ENCODE results near the gene LDB2. TPM values are rescaled to one million over a fixed set of nuclear protein-coding genes. Genes with fewer than 3 reads are reported as not detected.

Gene LDB2
- polyA plus RNA-seq, 2 donors: 3.5 to 4.4 TPM

DNA sequence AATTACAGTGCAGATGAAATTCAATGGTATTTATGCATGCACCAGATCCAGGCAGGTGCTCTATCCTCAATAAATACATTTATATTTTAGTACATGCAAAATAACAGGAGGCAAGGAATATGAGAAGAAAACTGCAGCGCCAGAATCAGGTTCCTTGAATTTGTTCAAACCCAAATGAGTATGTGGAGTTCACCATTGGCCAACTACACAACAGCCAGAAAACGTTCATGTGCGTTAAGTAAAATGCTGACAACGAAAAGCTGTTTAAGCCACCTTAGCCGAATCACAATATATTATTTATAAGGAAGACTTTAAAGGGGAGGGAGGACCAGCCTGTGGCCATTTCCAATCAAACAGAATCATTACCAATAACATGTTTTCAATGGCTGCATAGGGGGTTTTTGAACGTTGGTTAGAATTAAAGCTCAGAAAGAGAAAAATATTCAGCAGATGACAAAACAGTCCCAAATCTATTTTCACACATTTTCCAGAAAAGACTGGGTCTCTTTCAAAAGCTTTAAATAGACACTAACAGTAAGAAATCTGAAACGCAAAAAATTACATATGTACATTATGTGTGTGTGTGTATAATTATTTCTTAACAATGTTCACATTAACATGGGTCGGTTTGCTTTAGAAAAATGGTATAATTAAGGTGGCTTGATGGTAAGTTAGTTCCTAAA lies 171.9 kb downstream of the LDB2 start:
- H3K36me3 ChIP-seq (ENCODE audit: control insufficient read depth in 2 of 2, insufficient read depth in 2 of 2, low read length in 1 of 2): no peaks in the 10 kb centered on the region
- H3K9me3 ChIP-seq (ENCODE audit: control insufficient read depth in 2 of 2, insufficient read depth in 1 of 2, low read depth in 1 of 2, low read length in 1 of 2): peaks cover 0 to 3% of the 10 kb centered on the region in 2 donors
- no peak overlapping the region for H3K4me3 ChIP-seq (ENCODE audit: low read depth in 1 of 2, low read length in 2 of 2)
- 90% methylated on average over 8 of the region's 8 CpGs for WGBS, 2 donors
- H3K27me3 ChIP-seq (ENCODE audit: control insufficient read depth in 1 of 2, insufficient read depth in 2 of 2, low read length in 2 of 2): no peaks in the 10 kb centered on the region
- H3K27ac ChIP-seq (ENCODE audit: low read depth in 2 of 2, low read length in 1 of 2): no peak overlapping the region
- H3K4me1 ChIP-seq (ENCODE audit: control insufficient read depth in 2 of 2, insufficient read depth in 2 of 2, low read length in 1 of 2): no peaks in the 10 kb centered on the region

DNA sequence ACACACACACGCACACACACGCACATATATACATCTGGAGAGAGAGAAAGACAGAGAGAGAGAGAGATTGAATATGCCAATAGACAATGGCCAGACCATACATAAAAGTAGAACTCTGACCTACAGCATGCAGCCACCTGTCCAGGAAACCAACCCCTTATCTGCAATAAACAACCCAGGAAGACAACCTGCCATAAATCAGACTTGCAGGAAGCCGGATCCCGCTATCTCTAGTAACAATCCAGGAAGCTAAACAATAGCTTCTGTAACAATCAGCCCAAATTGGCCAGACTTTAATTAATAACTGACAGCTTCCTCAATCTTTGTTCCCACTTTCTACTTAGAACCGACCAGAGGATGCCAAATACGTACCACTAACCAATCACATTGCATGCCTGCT lies 173.2 kb downstream of the LDB2 start:
- no peak overlapping the region for H3K4me3 ChIP-seq (ENCODE audit: low read depth in 1 of 2, low read length in 2 of 2)
- H3K27ac ChIP-seq (ENCODE audit: low read depth in 2 of 2, low read length in 1 of 2): no peak overlapping the region
- H3K36me3 ChIP-seq (ENCODE audit: control insufficient read depth in 2 of 2, insufficient read depth in 2 of 2, low read length in 1 of 2): no peaks in the 10 kb centered on the region
- no peaks in the 10 kb centered on the region for H3K27me3 ChIP-seq (ENCODE audit: control insufficient read depth in 1 of 2, insufficient read depth in 2 of 2, low read length in 2 of 2)
- WGBS, 2 donors: 71 to 79% methylated on average over 6 of the region's 6 CpGs
- H3K9me3 ChIP-seq (ENCODE audit: control insufficient read depth in 2 of 2, insufficient read depth in 1 of 2, low read depth in 1 of 2, low read length in 1 of 2): peaks cover 0 to 3% of the 10 kb centered on the region in 2 donors
- no peaks in the 10 kb centered on the region for H3K4me1 ChIP-seq (ENCODE audit: control insufficient read depth in 2 of 2, insufficient read depth in 2 of 2, low read length in 1 of 2)

DNA sequence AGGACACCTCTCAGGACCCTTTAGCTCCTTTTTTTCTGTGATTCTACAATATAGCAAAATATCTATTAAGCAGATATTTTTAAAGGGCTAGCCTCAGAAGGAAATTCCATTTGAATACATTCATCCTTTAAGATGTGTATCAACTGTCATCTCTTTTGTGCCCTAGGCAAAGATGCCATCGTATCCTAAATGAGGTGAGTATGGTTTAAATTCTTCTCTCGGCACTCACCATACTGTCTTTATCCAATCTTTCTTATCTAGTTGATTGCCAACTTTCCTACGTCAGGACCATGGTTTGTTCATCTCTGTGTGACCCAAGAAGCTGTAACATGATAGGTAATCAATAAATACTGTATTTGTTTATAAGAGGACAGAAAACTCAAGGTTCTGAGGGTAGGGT lies 176.0 kb downstream of the LDB2 start:
- peaks cover 0 to 3% of the 10 kb centered on the region in 2 donors for H3K9me3 ChIP-seq (ENCODE audit: control insufficient read depth in 2 of 2, insufficient read depth in 1 of 2, low read depth in 1 of 2, low read length in 1 of 2)
- WGBS, 2 donors: 79 to 84% methylated on average over 3 of the region's 3 CpGs
- no peaks in the 10 kb centered on the region for H3K36me3 ChIP-seq (ENCODE audit: control insufficient read depth in 2 of 2, insufficient read depth in 2 of 2, low read length in 1 of 2)
- no peak overlapping the region for H3K27ac ChIP-seq (ENCODE audit: low read depth in 2 of 2, low read length in 1 of 2)
- H3K4me1 ChIP-seq (ENCODE audit: control insufficient read depth in 2 of 2, insufficient read depth in 2 of 2, low read length in 1 of 2): no peaks in the 10 kb centered on the region
- no peaks in the 10 kb centered on the region for H3K27me3 ChIP-seq (ENCODE audit: control insufficient read depth in 1 of 2, insufficient read depth in 2 of 2, low read length in 2 of 2)
- H3K4me3 ChIP-seq (ENCODE audit: low read depth in 1 of 2, low read length in 2 of 2): no peak overlapping the region

DNA sequence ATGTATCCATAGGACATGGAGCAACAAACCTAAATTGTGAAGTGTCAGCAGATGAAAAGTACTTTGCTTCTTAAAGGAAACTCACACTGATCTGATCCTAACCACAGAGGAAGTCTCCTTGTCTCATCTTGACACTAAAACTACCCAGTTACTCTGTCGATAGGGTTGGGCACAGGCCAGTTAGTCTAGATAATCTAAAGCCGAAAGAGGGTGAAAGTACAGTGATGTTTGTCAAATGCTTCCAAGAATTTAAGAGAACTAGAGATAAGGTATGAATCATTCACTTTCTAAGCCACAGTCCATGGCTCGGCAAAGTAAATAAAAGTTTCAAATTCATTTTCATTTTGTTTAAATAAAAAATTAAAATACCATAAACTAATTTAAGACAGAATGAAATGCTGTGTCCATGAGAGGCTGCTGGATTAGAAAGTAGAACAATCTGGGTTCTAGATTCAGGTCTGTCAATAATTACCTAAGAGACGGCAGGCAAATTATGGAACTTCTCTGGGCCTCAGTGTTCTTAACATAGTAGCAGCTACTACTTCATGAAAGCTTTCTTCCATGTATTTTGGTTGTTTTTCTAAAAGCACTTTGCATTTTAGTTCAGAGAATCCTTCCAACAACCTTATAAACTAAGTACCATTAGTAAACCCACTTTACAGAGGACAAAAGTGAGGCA lies 176.7 kb downstream of the LDB2 start:
- Histone ChIP-seq H3K4me3 (ENCODE audit: low read depth in 1 of 2, low read length in 2 of 2) (no peak overlapping the region), H3K27me3 (ENCODE audit: control insufficient read depth in 1 of 2, insufficient read depth in 2 of 2, low read length in 2 of 2) (no peaks in the 10 kb centered on the region), H3K9me3 (ENCODE audit: control insufficient read depth in 2 of 2, insufficient read depth in 1 of 2, low read depth in 1 of 2, low read length in 1 of 2) (peaks cover 0 to 3% of the 10 kb centered on the region in 2 donors), H3K27ac (ENCODE audit: low read depth in 2 of 2, low read length in 1 of 2) (no peak overlapping the region), H3K36me3 (ENCODE audit: control insufficient read depth in 2 of 2, insufficient read depth in 2 of 2, low read length in 1 of 2) (no peaks in the 10 kb centered on the region), H3K4me1 (ENCODE audit: control insufficient read depth in 2 of 2, insufficient read depth in 2 of 2, low read length in 1 of 2) (no peaks in the 10 kb centered on the region)
- WGBS, 2 donors: 35 to 42% methylated on average over 4 of the region's 4 CpGs

DNA sequence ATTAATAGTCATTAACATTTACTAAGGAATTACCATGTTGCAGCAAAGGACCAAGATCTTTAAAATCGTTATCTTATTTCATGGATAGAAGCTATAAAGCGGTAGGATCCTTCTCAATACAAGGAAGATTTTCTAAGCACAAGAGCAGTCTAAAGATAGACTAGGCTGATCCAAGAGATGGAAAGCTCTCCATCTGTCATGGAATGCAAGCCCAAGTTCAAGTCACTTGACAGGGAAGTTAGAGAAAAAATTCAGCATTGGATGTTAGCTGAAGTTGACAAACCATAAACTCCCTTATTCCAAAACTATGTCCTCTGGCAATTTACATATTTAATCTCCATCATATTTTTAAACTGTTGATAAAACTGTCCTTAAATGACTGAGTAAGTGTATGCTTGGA lies 177.7 kb downstream of the LDB2 start:
- Histone ChIP-seq H3K27ac (ENCODE audit: low read depth in 2 of 2, low read length in 1 of 2) (no peak overlapping the region), H3K4me1 (ENCODE audit: control insufficient read depth in 2 of 2, insufficient read depth in 2 of 2, low read length in 1 of 2) (no peaks in the 10 kb centered on the region), H3K4me3 (ENCODE audit: low read depth in 1 of 2, low read length in 2 of 2) (no peak overlapping the region), H3K36me3 (ENCODE audit: control insufficient read depth in 2 of 2, insufficient read depth in 2 of 2, low read length in 1 of 2) (no peaks in the 10 kb centered on the region), H3K9me3 (ENCODE audit: control insufficient read depth in 2 of 2, insufficient read depth in 1 of 2, low read depth in 1 of 2, low read length in 1 of 2) (peaks cover 0 to 3% of the 10 kb centered on the region in 2 donors), H3K27me3 (ENCODE audit: control insufficient read depth in 1 of 2, insufficient read depth in 2 of 2, low read length in 2 of 2) (no peaks in the 10 kb centered on the region)
- 71 to 89% methylated on average over 2 of the region's 2 CpGs for WGBS, 2 donors

DNA sequence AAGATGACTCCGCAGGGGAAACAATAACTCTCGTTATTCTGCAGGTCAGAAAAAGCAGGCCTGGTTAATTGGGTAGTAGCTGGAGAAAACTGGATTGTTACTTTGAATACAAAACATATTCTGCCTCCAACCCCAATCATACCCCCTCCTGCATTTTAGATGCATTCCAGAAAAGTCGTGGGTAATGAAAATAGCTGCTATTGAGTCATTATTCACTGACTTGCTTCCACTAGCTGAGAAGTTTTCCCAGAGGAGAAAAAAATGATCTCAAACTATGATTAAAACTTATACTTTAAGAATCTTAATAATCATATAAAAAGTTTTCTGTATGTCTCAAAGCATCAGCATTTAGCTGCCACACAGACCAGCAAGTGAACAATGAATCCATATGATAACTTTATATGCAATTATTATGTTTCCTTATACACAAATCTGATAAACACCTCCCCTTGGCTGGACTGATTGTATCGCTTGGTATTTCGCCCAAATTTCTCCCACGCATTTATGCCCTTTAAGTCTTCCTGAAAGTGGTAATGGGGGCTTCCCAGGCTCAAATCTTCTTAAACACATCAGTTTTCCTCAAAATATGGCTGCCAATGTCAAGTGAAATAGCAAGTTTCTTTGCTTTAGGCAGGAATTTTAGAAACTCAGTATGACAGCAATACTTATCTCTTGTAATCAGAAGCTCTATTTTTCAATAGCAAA lies 181.0 kb downstream of the LDB2 start:
- Histone ChIP-seq H3K36me3 (ENCODE audit: control insufficient read depth in 2 of 2, insufficient read depth in 2 of 2, low read length in 1 of 2) (no peaks in the 10 kb centered on the region), H3K27me3 (ENCODE audit: control insufficient read depth in 1 of 2, insufficient read depth in 2 of 2, low read length in 2 of 2) (no peaks in the 10 kb centered on the region), H3K27ac (ENCODE audit: low read depth in 2 of 2, low read length in 1 of 2) (no peak overlapping the region), H3K9me3 (ENCODE audit: control insufficient read depth in 2 of 2, insufficient read depth in 1 of 2, low read depth in 1 of 2, low read length in 1 of 2) (no peaks in the 10 kb centered on the region), H3K4me3 (ENCODE audit: low read depth in 1 of 2, low read length in 2 of 2) (no peak overlapping the region), H3K4me1 (ENCODE audit: control insufficient read depth in 2 of 2, insufficient read depth in 2 of 2, low read length in 1 of 2) (no peaks in the 10 kb centered on the region)
- 63 to 65% methylated on average over 6 of the region's 6 CpGs for WGBS, 2 donors

DNA sequence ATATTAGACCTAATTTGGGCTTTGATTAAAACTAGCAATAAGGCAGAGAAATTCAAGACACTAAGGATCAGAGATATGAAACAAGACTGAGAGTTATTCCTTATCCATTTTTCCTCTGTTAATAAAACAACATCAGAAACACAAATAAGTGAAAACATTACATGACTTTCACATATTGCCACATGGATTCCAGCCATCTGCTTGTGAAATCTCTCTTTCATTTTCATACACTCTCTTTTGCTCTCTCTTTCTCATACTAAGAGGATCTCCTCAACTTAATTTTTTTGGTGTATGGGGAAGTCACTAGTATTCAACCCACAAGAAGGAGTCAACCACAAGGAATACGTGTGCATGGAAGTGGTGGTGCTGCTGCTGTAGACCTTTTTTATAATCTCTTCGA lies 183.0 kb downstream of the LDB2 start:
- 85% methylated on average over 2 of the region's 2 CpGs for WGBS, 2 donors
- no peak overlapping the region for H3K27ac ChIP-seq (ENCODE audit: low read depth in 2 of 2, low read length in 1 of 2)

DNA sequence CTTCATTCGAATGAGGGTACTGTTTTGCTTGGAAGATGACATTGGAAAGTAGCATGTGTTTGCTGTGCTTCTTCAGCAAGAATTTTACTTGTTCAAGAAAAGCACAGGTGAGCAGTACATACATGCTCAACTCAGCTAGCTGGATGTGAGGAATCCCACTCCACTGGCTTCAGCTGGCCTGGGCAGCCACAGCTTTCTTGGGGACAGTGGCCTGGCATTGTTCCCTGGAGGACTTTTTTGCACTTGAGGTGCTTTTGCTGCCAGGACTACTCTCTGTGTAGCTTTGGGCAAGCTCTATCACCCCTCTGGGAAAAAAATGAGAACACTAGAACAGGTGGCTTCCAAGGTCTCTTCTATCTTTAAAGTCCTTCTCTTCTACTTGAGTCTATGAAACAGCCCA lies 184.3 kb downstream of the LDB2 start:
- H3K27ac ChIP-seq (ENCODE audit: low read depth in 2 of 2, low read length in 1 of 2): no peak overlapping the region
- no peak overlapping the region for H3K4me3 ChIP-seq (ENCODE audit: low read depth in 1 of 2, low read length in 2 of 2)
- H3K4me1 ChIP-seq (ENCODE audit: control insufficient read depth in 2 of 2, insufficient read depth in 2 of 2, low read length in 1 of 2): no peaks in the 10 kb centered on the region
- H3K36me3 ChIP-seq (ENCODE audit: control insufficient read depth in 2 of 2, insufficient read depth in 2 of 2, low read length in 1 of 2): no peaks in the 10 kb centered on the region
- 76 to 83% methylated on average over 1 of the region's 1 CpG for WGBS, 2 donors
- no peaks in the 10 kb centered on the region for H3K9me3 ChIP-seq (ENCODE audit: control insufficient read depth in 2 of 2, insufficient read depth in 1 of 2, low read depth in 1 of 2, low read length in 1 of 2)
- no peaks in the 10 kb centered on the region for H3K27me3 ChIP-seq (ENCODE audit: control insufficient read depth in 1 of 2, insufficient read depth in 2 of 2, low read length in 2 of 2)

More for the DNA sequence above, 183.0 kb downstream of the LDB2 start:
- H3K4me1 ChIP-seq (ENCODE audit: control insufficient read depth in 2 of 2, insufficient read depth in 2 of 2, low read length in 1 of 2): no peaks in the 10 kb centered on the region
- H3K27me3 ChIP-seq (ENCODE audit: control insufficient read depth in 1 of 2, insufficient read depth in 2 of 2, low read length in 2 of 2): no peaks in the 10 kb centered on the region
- H3K36me3 ChIP-seq (ENCODE audit: control insufficient read depth in 2 of 2, insufficient read depth in 2 of 2, low read length in 1 of 2): no peaks in the 10 kb centered on the region
- H3K4me3 ChIP-seq (ENCODE audit: low read depth in 1 of 2, low read length in 2 of 2): no peak overlapping the region
- H3K9me3 ChIP-seq (ENCODE audit: control insufficient read depth in 2 of 2, insufficient read depth in 1 of 2, low read depth in 1 of 2, low read length in 1 of 2): no peaks in the 10 kb centered on the region

DNA sequence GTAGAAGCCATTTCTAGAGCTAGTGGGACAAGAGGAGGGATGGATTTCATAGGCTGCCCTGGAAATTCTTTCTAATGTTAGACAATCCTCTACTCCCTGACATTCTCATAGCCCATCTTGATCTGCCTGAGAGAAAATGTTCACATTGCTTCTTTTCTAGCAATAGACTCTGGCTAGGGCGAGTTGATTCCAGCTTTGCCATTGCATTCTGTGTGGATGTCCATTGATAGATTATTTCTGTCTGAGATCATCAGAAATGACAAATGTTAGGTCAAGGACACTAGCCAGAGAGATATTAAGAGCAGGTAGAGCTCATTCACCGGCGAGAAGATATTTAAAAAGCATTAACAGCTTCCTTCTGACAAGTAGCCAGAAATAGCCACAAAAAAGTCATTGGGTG lies 184.7 kb downstream of the LDB2 start:
- Histone ChIP-seq H3K36me3 (ENCODE audit: control insufficient read depth in 2 of 2, insufficient read depth in 2 of 2, low read length in 1 of 2) (no peaks in the 10 kb centered on the region), H3K4me1 (ENCODE audit: control insufficient read depth in 2 of 2, insufficient read depth in 2 of 2, low read length in 1 of 2) (no peaks in the 10 kb centered on the region), H3K9me3 (ENCODE audit: control insufficient read depth in 2 of 2, insufficient read depth in 1 of 2, low read depth in 1 of 2, low read length in 1 of 2) (no peaks in the 10 kb centered on the region), H3K4me3 (ENCODE audit: low read depth in 1 of 2, low read length in 2 of 2) (no peak overlapping the region), H3K27me3 (ENCODE audit: control insufficient read depth in 1 of 2, insufficient read depth in 2 of 2, low read length in 2 of 2) (no peaks in the 10 kb centered on the region), H3K27ac (ENCODE audit: low read depth in 2 of 2, low read length in 1 of 2) (no peak overlapping the region)
- 80 to 81% methylated on average over 3 of the region's 3 CpGs for WGBS, 2 donors
